Measurements from ENCODE around the gene SLC35A1.

The SLC35A1 gene

GRCh38 chr6:87518453-87518852 is 45.7 kb downstream of the SLC35A1 start:
- no peak for DNase-seq (ENCODE audit: low read depth)
- H3K4me3 ChIP-seq (ENCODE audit: low read length) = no peak overlapping the region
- no peak for TF ChIP-seq CTCF (IDR thresholded peaks at IDR 0.05; ENCODE audit: insufficient read depth, low read depth, low read length, missing control alignments)

GRCh38 chr6:87522686-87523085 is 49.9 kb downstream of the SLC35A1 start:
- no peak overlapping the region for H3K4me3 ChIP-seq (ENCODE audit: low read length)
- no peak for TF ChIP-seq CTCF (IDR thresholded peaks at IDR 0.05; ENCODE audit: insufficient read depth, low read depth, low read length, missing control alignments)
- no peak for DNase-seq (ENCODE audit: low read depth)

- no peak overlapping the region for H3K4me3 ChIP-seq (ENCODE audit: low read length)
- TF ChIP-seq CTCF (IDR thresholded peaks at IDR 0.05; ENCODE audit: insufficient read depth, low read depth, low read length, missing control alignments) = no peak
- DNase-seq (ENCODE audit: low read depth) = no peak
These were observed 56.4 kb downstream of the SLC35A1 start for GRCh38 chr6:87529221-87529620.

GRCh38 chr6:87534377-87535047 is 61.7 kb downstream of the SLC35A1 start:
- TF ChIP-seq CTCF (IDR thresholded peaks at IDR 0.05; ENCODE audit: insufficient read depth, low read depth, low read length, missing control alignments) = no peak
- H3K4me3 ChIP-seq (ENCODE audit: low read length) = no peak overlapping the region

GRCh38 chr6:87538510-87539260 is 65.9 kb downstream of the SLC35A1 start:
- H3K4me3 ChIP-seq (ENCODE audit: low read length) = no peak overlapping the region
- no peak for TF ChIP-seq CTCF (IDR thresholded peaks at IDR 0.05; ENCODE audit: insufficient read depth, low read depth, low read length, missing control alignments)

More at GRCh38 chr6:87534377-87535047, 61.7 kb downstream of the SLC35A1 start:
- no peak for DNase-seq (ENCODE audit: low read depth)

GRCh38 chr6:87539554-87539953 is 66.8 kb downstream of the SLC35A1 start:
- H3K4me3 ChIP-seq (ENCODE audit: low read length) = no peak overlapping the region
- no peak for TF ChIP-seq CTCF (IDR thresholded peaks at IDR 0.05; ENCODE audit: insufficient read depth, low read depth, low read length, missing control alignments)
- no peak for DNase-seq (ENCODE audit: low read depth)

More at GRCh38 chr6:87538510-87539260, 65.9 kb downstream of the SLC35A1 start:
- DNase-seq (ENCODE audit: low read depth) = no peak
